Stimulated activated naive CD4-positive, alpha-beta T cell (primary cell): ENCODE data around the gene SBF1.
"Not testable (repeated sequence)": the region's sequence is repeated elsewhere in the genome, so short reads cannot be mapped to it uniquely, and the experiment has no call there.

Source experiments
- DNase-seq, 6 experiments: peaks; one replicate each; lab custom pipeline; 2025; lab: John Stamatoyannopoulos, UW

The SBF1 gene

GRCh38 chr22:50443801-50444625, 30.8 kb downstream of the SBF1 start:
- no peak for DNase-seq

- no peak for DNase-seq
Observed at GRCh38 chr22:50443197-50443596, 31.6 kb downstream of the SBF1 start.

GRCh38 chr22:50441428-50441993, 33.3 kb downstream of the SBF1 start:
- no peak for DNase-seq

GRCh38 chr22:50440544-50441249, 34.1 kb downstream of the SBF1 start:
- no peak for DNase-seq

- no peak for DNase-seq
Observed at GRCh38 chr22:50439871-50440331, 34.9 kb downstream of the SBF1 start.

- no peak for DNase-seq
Observed at GRCh38 chr22:50439314-50439870, 35.4 kb downstream of the SBF1 start.

GRCh38 chr22:50438305-50439275, 36.2 kb downstream of the SBF1 start:
- no peak for DNase-seq

- no peak for DNase-seq
Observed at GRCh38 chr22:50437511-50438304, 37.1 kb downstream of the SBF1 start.

- DNase-seq, result no peak
Observed at GRCh38 chr22:50436841-50437341, 37.9 kb downstream of the SBF1 start.

GRCh38 chr22:50436015-50436830, 38.6 kb downstream of the SBF1 start:
- DNase-seq, result no peak

- no peak for DNase-seq
Observed at GRCh38 chr22:50435291-50436014, 39.4 kb downstream of the SBF1 start.

- no peak for DNase-seq
Observed at GRCh38 chr22:50434849-50435248, 40.0 kb downstream of the SBF1 start.

- DNase-seq, result not testable (repeated sequence)
Observed at GRCh38 chr22:50432877-50433510, 41.8 kb downstream of the SBF1 start.

- DNase-seq, result no peak
Observed at GRCh38 chr22:50432131-50432876, 42.5 kb downstream of the SBF1 start.

- DNase-seq, result no peak
Observed at GRCh38 chr22:50425179-50425916, 49.5 kb downstream of the SBF1 start.

- DNase-seq, result no peak
Observed at GRCh38 chr22:50423956-50424355, 50.9 kb downstream of the SBF1 start.
